Activated T-helper 1 cell treated with anti-CD3 and anti-CD28 coated beads, Interleukin-2, amount 50 U/mL, for 16 hours (primary cell): ENCODE data around the gene METTL17.
"Not testable (repeated sequence)": the region's sequence is repeated elsewhere in the genome, so short reads cannot be mapped to it uniquely, and the experiment has no call there.

ENCODE experiments used
- DNase-seq, 2 donors: peaks; one replicate each; pipeline ENCODE4 v3.0.0-alpha.2; 2020; ENCODE audit warnings: low read depth in 1 of 2, low spot score in 1 of 2

Gene METTL17

GRCh38 chr14:20989787-20990600 lies at the start of gene METTL17:
Gene METTL17 (plus strand): TSS chr14:20989980. CDS start chr14:20990003, 23 bp downstream.
- peak; percentile 66 to 77 for DNase-seq

- DNase-seq: not testable (repeated sequence)
These were observed 44.6 kb upstream of the METTL17 start for GRCh38 chr14:20945146-20945545.

- DNase-seq: not testable (repeated sequence)
These were observed 43.1 kb upstream of the METTL17 start for GRCh38 chr14:20946707-20947106.

DNA sequence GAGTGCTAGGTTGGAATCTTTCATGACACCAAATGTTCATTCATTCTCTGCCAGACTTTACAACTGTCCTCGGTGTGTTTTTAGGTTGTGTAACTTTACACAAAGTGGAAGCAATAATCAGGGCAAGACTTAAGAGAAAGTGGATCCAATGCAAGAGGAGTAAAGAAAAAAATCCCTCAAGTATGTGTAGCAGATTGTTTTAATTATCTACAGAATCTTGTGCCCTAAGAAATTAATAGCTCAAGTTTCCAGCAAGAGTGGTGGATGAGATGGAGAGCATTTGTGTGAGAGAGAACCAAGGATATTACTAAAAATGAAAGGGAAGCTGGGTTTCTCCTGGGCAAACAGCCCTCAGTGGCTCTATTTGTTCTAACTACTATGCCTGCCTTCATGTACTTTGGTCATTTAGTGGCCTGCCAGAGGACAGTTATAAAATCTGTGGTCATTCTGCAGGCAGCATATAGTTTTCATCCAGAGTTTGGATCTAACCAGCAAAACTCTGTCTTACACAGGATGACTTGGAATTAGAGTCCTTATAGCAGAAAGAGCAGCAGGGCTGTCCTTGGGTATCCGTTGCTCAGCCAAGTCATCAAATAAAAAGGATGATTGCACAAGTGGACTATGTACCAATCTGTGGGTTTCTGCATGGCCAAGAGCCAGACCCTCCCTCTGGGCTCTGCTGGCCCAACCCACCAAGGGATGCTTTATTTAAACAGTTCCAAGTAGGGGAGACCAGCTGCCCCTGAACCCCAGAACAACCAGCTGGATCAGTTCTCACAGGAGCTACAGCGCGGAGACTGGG lies 34.8 kb upstream of the METTL17 start, which contains the start of gene RNASE2:
RNASE2 (plus strand) TSS at position 752 of the 802 bp plus-strand sequence. CDS start 285 bp downstream, outside the sequence.
- not testable (repeated sequence) for DNase-seq

GRCh38 chr14:20955538-20955873 lies 34.3 kb upstream of the METTL17 start:
- DNase-seq: not testable (repeated sequence)

DNA sequence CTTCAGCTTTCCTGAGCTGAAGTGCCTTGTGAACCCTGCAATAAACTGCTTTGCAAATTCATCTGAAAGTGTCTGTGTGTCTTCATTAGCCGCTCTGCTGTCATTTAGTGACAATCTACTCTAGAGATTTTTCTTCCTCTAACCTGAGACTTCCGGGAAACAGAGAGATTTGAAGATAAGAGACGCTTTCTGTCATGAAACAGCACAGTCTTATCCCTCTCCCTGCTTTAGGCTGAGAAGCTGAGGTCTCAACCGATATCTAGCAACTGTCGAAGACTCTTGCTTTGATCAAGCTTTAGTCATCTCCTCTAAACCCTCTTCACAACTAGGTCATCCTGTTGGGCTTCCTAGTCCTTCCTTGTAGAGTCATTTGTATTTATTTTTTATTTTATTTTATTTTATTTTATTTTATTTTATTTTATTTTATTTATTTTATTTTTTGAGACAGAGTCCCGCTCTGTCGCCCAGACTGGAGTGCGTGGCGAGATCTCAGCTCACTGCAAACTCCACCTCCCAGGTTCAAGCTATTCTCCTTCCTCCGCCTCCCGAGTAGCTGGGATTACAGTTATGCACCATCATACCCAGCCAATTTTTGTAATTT lies 33.3 kb upstream of the METTL17 start:
- DNase-seq: no peak

GRCh38 chr14:20958946-20959345 lies 30.8 kb upstream of the METTL17 start:
- not testable (repeated sequence) for DNase-seq

DNA sequence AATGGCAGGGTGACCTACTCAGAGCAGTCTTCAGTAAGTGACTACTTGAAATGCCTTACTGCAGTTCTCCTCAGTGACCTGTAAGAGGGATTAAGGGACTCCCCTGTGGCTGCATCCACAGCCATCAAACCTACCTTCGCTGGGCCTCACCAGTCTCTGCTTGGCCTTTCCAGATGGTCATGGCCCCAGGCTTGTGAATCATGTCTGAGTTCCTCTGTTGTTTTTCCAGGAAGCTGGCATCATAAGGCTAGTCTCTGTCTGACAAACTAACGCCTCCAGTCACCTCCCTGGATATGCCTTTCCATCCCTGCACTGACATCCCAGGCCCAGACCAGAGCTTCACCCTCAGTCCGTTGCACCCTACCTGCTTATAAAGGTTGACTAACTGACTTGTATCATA lies 20.4 kb upstream of the METTL17 start:
- no peak for DNase-seq

- DNase-seq: no peak
These were observed 19.2 kb upstream of the METTL17 start for GRCh38 chr14:20970647-20970982.

DNA sequence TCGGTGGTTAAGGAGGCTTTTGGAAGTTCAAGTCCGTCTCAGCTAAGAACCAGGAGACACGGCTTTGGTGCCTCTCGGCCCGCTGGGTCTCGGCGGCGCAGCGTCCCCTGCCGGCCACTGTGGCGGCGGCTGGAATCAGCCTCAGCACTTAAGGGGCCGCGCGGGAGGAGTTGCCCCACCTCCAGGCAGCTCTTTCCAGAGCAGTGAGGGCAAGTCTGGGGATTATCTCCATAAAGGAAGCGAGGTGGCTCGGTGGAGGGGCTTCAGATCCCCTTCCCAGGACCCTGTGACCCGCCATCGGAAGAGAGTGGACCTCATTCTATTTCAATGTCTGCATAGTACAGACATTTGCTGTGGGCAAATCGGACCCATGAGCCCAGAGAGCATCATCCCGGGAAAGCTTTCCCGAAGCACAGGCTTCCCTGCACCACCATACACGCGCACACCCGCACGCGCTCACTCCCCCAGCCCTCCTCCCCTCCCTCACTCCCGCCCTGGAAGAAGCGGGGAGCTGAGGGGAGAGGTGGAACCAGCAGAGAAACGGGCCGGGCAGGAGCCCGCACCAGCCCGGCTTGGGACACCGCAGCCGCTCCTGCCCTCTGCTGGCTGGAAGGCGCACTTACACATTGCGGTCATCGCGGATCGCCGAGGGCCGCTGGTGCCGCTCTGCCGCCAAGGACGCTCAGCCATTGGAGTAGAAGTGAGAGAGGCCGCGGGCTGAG lies 18.6 kb upstream of the METTL17 start:
- peak; percentile 56 to 63 for DNase-seq

GRCh38 chr14:20971705-20972021 lies 18.1 kb upstream of the METTL17 start:
- DNase-seq: no peak

DNA sequence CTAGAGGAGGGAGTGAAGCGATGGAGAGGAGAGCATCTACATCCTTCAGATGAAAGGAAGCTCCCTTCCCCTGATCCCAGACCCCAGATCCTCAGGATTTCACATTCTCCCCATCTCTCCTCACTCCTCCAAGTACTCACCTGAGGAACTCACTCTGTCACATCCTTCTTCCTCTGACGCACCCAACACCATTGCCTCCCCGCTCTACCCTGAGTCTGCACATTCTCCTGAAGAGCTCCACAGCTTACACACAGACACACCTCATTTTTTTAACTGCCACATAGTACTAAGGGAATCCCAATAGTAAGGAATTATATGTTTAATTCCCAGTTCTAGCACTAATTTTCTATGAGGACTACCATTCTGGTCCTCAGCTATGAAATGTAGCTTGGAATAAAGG lies 16.3 kb upstream of the METTL17 start:
- DNase-seq: no peak

DNA sequence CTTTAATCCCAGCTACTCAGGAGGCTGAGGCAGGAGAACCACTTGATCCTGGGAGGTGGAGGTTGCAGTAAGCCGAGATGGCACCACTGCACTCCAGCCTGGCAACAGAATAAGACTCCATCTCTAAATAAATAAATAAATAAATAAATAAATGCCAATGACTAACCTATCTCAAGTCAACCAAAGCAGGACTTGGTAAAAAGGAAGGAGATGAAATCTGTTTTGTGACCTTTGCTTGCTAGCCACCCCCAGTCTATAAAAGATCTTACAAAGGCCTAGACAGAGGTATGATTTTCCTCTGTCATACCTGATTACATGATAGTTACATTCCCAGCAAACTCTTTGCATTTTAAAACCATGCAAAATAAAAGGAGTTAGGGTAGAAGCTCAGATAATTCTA lies 13.5 kb upstream of the METTL17 start:
- DNase-seq: no peak

DNA sequence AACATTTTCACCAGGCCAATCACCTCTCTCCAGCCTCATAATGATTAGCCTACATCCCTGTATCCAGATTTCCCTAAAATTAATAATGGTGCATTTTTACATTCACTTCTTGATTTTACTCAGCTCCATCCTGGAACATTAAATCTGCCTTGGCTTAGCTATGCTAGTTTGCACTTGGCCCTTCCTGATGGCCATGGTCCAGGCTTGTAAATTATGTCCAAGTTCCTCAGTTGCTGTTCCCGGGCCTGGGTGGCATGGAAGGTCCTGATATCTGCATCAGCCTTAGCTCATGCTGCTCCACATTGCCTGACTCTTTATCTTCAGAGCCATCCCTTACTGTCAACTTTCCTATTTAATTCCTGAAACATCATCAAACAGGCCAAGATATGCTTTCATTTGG lies 11.1 kb upstream of the METTL17 start:
- no peak for DNase-seq

DNA sequence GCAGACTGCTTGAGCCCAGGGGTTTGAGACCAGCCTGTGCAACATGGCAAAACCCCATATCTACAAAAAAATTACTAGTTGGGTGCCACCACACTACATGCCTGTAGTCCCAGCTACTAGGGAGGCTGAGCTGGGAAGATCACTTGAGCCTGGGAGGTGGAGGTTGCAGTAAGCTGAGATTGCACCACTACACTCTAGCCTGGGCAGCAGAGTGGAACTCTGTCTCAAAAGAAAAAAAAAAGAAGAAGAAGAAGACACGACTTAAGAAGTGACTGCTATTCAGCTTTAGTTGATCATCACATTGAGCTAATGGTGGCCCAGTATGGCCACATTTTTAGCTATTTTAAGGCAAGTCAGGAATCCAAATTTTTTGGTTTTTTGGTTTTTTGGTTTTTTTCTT lies 8.9 kb upstream of the METTL17 start:
- DNase-seq: no peak

DNA sequence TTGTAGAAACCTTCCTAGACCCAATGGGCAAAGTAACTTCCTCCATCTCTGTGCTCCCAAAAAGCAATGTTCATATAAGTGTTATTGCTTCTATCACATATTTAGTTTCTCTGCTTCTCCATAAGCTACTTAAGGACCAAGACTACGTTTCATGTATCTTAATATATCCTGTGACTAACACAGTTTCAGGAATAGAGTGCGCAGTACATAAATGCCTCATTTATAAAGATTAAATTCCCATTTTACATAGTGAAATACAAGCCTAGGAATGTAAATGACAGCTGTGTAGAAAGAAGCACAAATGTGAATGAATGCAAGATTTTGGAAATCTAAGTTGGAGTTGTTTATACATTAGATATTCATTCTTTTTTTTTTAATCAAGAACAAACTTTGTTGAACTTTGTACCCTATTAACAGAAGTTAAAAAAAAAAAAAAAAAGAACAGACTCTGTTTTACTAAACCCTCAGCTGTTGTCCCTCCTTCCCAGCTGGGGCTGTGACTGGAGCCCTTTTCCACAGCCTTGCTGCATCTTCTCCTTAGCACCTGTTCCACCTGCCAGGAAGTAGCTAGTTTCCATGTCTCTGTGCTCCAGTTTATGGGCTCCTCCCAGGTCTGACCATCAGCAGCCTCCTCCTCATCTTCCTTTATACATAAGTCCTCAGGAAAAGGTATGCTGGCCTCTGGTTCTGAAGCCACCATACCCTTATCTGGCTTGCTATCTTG lies 7.0 kb upstream of the METTL17 start:
- DNase-seq: no peak

- not testable (repeated sequence) for DNase-seq
These were observed 4.1 kb upstream of the METTL17 start for GRCh38 chr14:20985650-20986049.

GRCh38 chr14:20986811-20987210 lies 3.0 kb upstream of the METTL17 start:
- DNase-seq: no peak

DNA sequence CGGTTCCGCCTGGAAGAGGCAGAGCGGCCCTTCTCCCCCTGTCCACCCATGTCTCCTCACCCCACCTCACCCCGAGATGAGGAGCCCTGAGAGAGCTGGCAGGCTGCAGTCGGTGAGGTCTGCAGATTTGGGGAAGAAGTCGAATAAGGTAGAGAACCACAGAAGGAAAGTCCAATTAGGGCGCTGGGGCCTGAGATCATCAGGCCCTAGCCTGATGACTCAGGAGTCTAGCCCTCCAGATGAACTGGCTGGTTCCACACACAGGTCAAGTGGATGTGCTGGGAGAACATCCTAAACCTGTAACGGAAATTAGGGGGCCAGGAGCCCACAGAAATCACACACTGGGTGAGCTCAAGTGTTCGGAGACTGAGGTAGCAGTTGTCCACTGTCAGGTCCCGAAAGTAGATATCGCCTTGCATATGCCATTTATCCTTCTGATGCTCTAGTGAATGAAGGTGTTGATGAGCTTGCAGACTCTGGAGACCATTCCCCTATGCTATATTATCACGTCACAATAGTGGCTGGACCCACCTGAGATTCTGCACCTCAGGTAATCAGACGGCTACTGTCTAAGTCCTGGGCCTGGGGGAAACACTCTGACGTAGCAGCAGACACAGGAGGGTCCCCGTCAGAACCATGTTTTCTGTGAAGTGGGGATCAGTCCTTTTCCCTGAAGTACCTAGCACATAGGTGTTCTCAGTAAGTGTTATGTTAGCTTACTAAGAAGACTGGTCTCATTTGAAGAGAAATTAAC lies 886 bp upstream of the METTL17 start:
- no peak for DNase-seq

DNA sequence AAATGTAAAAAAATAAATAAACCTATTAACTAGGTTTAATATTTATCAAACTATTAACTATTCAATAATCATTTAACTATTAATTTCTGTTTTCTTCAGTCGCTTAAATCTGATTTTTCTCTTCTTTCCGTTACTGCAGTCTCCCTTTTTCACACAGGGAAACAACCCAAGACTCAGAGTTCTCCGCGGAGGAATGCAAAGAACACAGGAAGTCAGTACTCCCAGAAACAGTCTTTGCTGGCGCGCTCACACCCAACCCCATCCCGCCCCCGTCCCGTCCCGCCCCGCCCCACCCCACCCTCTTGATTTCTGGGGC lies 351 bp upstream of the METTL17 start:
- no peak for DNase-seq
